PFSK-1 (cell line): Measurements from ENCODE around the gene AGBL3.

ENCODE experiments used
- POLR2AphosphoS5 ChIP-seq: IDR thresholded peaks from 2 replicates; pipeline ENCODE4 v1.6.1; 2012; ENCODE audit warnings: low read depth, mild to moderate bottlenecking, control low read depth, low read length, moderate library complexity
- SIN3A ChIP-seq: IDR thresholded peaks from 2 replicates; pipeline ENCODE4 v1.6.1; 2012; ENCODE audit warnings: mild to moderate bottlenecking, low read length, moderate library complexity, borderline replicate concordance; ENCODE audit not compliant: insufficient read depth
- TAF1 ChIP-seq: IDR thresholded peaks from 2 replicates; pipeline ENCODE4 v1.6.1; 2012; ENCODE audit warnings: low read length, control low read depth, borderline replicate concordance; ENCODE audit not compliant: insufficient read depth

- no peak for TF ChIP-seq TAF1
- TF ChIP-seq POLR2AphosphoS5 = no peak
- TF ChIP-seq SIN3A = no peak
Observed at GRCh38 chr7:135128931-135129330, 142.6 kb downstream of the AGBL3 start.
